Lung (tissue), 12 donors: Measurements from ENCODE around the gene ARCN1. TPM values are rescaled to one million over a fixed set of nuclear protein-coding genes. Genes with fewer than 3 reads are reported as not detected.
"Not testable (repeated sequence)": the region's sequence is repeated elsewhere in the genome, so short reads cannot be mapped to it uniquely, and the experiment has no call there.

Experiments
- ATAC-seq: fragments of 200-7000 bp; cut with Tn5 transposase; one replicate; pipeline ENCODE4 v1.9.1; 2020; ENCODE audit warnings: moderate number of reproducible peaks; ENCODE audit not compliant: insufficient read depth, low FRiP score
- DNase-seq, 3 donors: peaks; one replicate each; pipeline ENCODE4 v3.0.0-alpha.2; 2013 to 2017
- H3K27ac ChIP-seq, 2 donors: one replicate each; pipeline ENCODE4 v1.5.1; 2013; ENCODE audit warnings: mild to moderate bottlenecking in 2 of 2, moderate library complexity in 2 of 2, control low read depth in 1 of 2, inconsistent platforms in 1 of 2, low read depth in 1 of 2, low read length in 1 of 2
- H3K27me3 ChIP-seq, 3 donors: one replicate each; pipeline ENCODE4 v1.5.1; 2013; ENCODE audit warnings: low read length in 2 of 3; ENCODE audit not compliant: control insufficient read depth in 3 of 3, insufficient read depth in 3 of 3
- H3K36me3 ChIP-seq, 4 donors: one replicate each; pipeline ENCODE4 v1.5.1; 2013; ENCODE audit warnings: low read length in 4 of 4, mild to moderate bottlenecking in 1 of 4, moderate library complexity in 1 of 4; ENCODE audit not compliant: control insufficient read depth in 4 of 4, insufficient read depth in 4 of 4
- H3K4me1 ChIP-seq, 5 donors: one replicate each; pipeline ENCODE4 v1.5.1; 2013; ENCODE audit warnings: low read length in 5 of 5, mild to moderate bottlenecking in 2 of 5, moderate library complexity in 1 of 5; ENCODE audit not compliant: control insufficient read depth in 5 of 5, insufficient read depth in 5 of 5
- H3K4me3 ChIP-seq: one replicate; pipeline ENCODE4 v1.5.1; 2013; ENCODE audit warnings: mild to moderate bottlenecking, control low read depth, moderate library complexity
- H3K9ac ChIP-seq, 2 donors: one replicate each; pipeline ENCODE4 v1.5.1; 2013; ENCODE audit warnings: low read length in 2 of 2, control low read depth in 1 of 2; ENCODE audit not compliant: insufficient read depth in 1 of 2
- H3K9me3 ChIP-seq, 4 donors: one replicate each; pipeline ENCODE4 v1.5.1; 2013; ENCODE audit warnings: low read length in 3 of 4, mild to moderate bottlenecking in 1 of 4, moderate library complexity in 1 of 4; ENCODE audit not compliant: control insufficient read depth in 4 of 4, insufficient read depth in 3 of 4
- CTCF ChIP-seq: IDR thresholded peaks from 2 replicates; pipeline ENCODE4 v1.5.1; 2012; ENCODE audit warnings: mild to moderate bottlenecking; ENCODE audit errors: control extremely low read depth, extremely low read depth
- WGBS, 2 donors: extraction: QIAGEN DNeasy Blood & Tissue Kit; methylation state at CpG; one replicate each; pipeline ENCODE4 v1.1.7; 2013; 5-methylcytosine and 5-hydroxymethylcytosine counted together
- polyA plus RNA-seq, 2 donors: library from polyadenylated mRNA; stranded (reverse); fragments of 200-250 nt; gene quantifications; one replicate each; pipeline ENCODE4 v1.2.1, GENCODE V29; 2013
- total RNA-seq, 2 donors: library from RNA; depleted of rRNA in 1 of 2; stranded (reverse); fragments of >200 nt in 1 of 2; gene quantifications; one replicate each; pipeline ENCODE4 v1.2.1, GENCODE V29; 2014 to 2021
- donor health status: control.
- donor health status: control.
- donor health status: Bipolar disorder and iron deficiency.
- donor health status: healthy.
- donor health status: DM: yes; HTN: yes; CAD: no.

Gene ARCN1
- total and polyA plus RNA-seq, 4 donors: 72.4 to 123 (median 106) TPM

GRCh38 chr11:118572981-118573550 lies 857 bp downstream of the ARCN1 start:
- no peaks in the 10 kb centered on the region for H3K27me3 ChIP-seq
- TF ChIP-seq CTCF: no peak
- H3K9ac ChIP-seq: peak overlapping the region; percentile 85 to 90
- H3K27ac ChIP-seq: peak overlapping the region; percentile 93 to 100
- 3 to 5% methylated on average over 10 of the region's 10 CpGs for WGBS, 2 donors
- ATAC-seq (no peak), DNase-seq (peak in 2 of 3 donors; percentile 51 to 57)
- H3K4me3 ChIP-seq: peak overlapping the region; percentile 100
- peaks cover 4 to 29% (median 8%) of the 10 kb centered on the region in 5 donors for H3K4me1 ChIP-seq
- no peaks in the 10 kb centered on the region for H3K9me3 ChIP-seq
- peaks cover 0 to 9% (median 3%) of the 10 kb centered on the region in 4 donors for H3K36me3 ChIP-seq

- Histone ChIP-seq H3K4me3 (no peak overlapping the region), H3K9ac (no peak overlapping the region), H3K4me1 (peaks cover 4 to 29% (median 8%) of the 10 kb centered on the region in 5 donors), H3K27me3 (no peaks in the 10 kb centered on the region), H3K27ac (no peak overlapping the region), H3K36me3 (peaks cover 0 to 9% (median 3%) of the 10 kb centered on the region in 4 donors), H3K9me3 (no peaks in the 10 kb centered on the region)
- 91 to 97% methylated on average over 7 of the region's 7 CpGs for WGBS, 2 donors
- DNase-seq: no peak
- no peak for ATAC-seq
- no peak for TF ChIP-seq CTCF
These were observed 2.4 kb downstream of the ARCN1 start for GRCh38 chr11:118574636-118575035.

- not testable (repeated sequence) for H3K27me3 ChIP-seq, H3K9ac ChIP-seq, H3K36me3 ChIP-seq, DNase-seq, H3K27ac ChIP-seq, H3K9me3 ChIP-seq, ATAC-seq, H3K4me3 ChIP-seq
- H3K4me1 ChIP-seq: peaks cover 4 to 25% (median 8%) of the 10 kb centered on the region in 5 donors
These were observed 5.8 kb downstream of the ARCN1 start for GRCh38 chr11:118577995-118578394.

GRCh38 chr11:118581057-118581456 lies 8.8 kb downstream of the ARCN1 start:
- no peak overlapping the region for H3K9ac ChIP-seq
- TF ChIP-seq CTCF: no peak
- H3K4me1 ChIP-seq: peaks cover 0 to 7% (median 0%) of the 10 kb centered on the region in 5 donors
- H3K4me3 ChIP-seq: no peak overlapping the region
- H3K27me3 ChIP-seq: no peaks in the 10 kb centered on the region
- ATAC-seq (no peak), DNase-seq (peak in 1 of 3 donors; percentile 12)
- no peaks in the 10 kb centered on the region for H3K9me3 ChIP-seq
- H3K27ac ChIP-seq: no peak overlapping the region
- H3K36me3 ChIP-seq: peaks cover 15 to 33% (median 25%) of the 10 kb centered on the region in 4 donors
- WGBS, 2 donors: 67 to 85% methylated on average over 6 of the region's 6 CpGs
